PC-3 (cell line): ENCODE measurements around the gene AP3S2. TPM values are rescaled to one million over a fixed set of nuclear protein-coding genes. Genes with fewer than 3 reads are reported as not detected.

Experiments used
- ATAC-seq: fragments of 200-7000 bp; cut with Tn5 transposase; 2 replicates; pipeline ENCODE4 v1.9.1; 2020; ENCODE audit warnings: mild to moderate bottlenecking, moderate library complexity
- BruUV-seq: library from RNA; stranded (reverse); fragments of 400-500 nt; replicated peaks from 2 replicates; lab custom pipeline; 2021; lab: Mats Ljungman, UMichigan
- CTCF ChIA-PET: fragments of 300-600 bp; sonication (Branson Sonifier 250); formaldehyde crosslinking; loops from one replicate; lab custom pipeline; 2022; ENCODE audit warnings: antibody characterized with exemption; lab: Charles Lee
- POLR2A ChIA-PET: fragments of 300-600 bp; sonication (Branson Sonifier 250); formaldehyde crosslinking; loops from one replicate; lab custom pipeline; 2022; ENCODE audit warnings: antibody characterized with exemption; ENCODE audit not compliant: unreplicated experiment; lab: Charles Lee
- DNase-seq: peaks from one replicate; pipeline ENCODE4 v3.0.0-alpha.2; 2015
- H2AFZ ChIP-seq: fragments of 300-600 bp; sonication (generic); 2 replicates; pipeline ENCODE4 v1.6.0; 2016; ENCODE audit warnings: antibody characterized with exemption, low read length
- H3F3A ChIP-seq: fragments of 300-600 bp; sonication (generic); one replicate; pipeline ENCODE4 v1.6.0; 2017; ENCODE audit warnings: antibody characterized with exemption, low read length, control low read depth, mild to moderate bottlenecking; ENCODE audit not compliant: unreplicated experiment
- H3K27ac ChIP-seq: fragments of 300-600 bp; sonication (generic); 2 replicates; pipeline ENCODE4 v1.5.1; 2016; ENCODE audit warnings: mild to moderate bottlenecking, low read length
- H3K27me3 ChIP-seq: fragments of 300-600 bp; sonication (generic); 2 replicates; pipeline ENCODE4 v1.6.1; 2016; ENCODE audit warnings: low read length, mixed read lengths
- H3K36me3 ChIP-seq: fragments of 300-600 bp; sonication (generic); 2 replicates; pipeline ENCODE4 v1.6.1; 2016; ENCODE audit warnings: low read depth, mixed run types, low read length, mixed read lengths
- H3K4me1 ChIP-seq: fragments of 300-600 bp; sonication (generic); 2 replicates; pipeline ENCODE4 v1.5.1; 2016; ENCODE audit warnings: low read length; ENCODE audit not compliant: insufficient read depth
- H3K4me2 ChIP-seq: fragments of 300-600 bp; sonication (generic); 2 replicates; pipeline ENCODE4 v1.6.0; 2016; ENCODE audit warnings: low read length
- H3K4me3 ChIP-seq: fragments of 300-600 bp; sonication (generic); 2 replicates; pipeline ENCODE4 v1.5.1; 2016; ENCODE audit warnings: mild to moderate bottlenecking, low read length, mixed read lengths
- H3K79me2 ChIP-seq: fragments of 300-600 bp; sonication (generic); 2 replicates; pipeline ENCODE4 v1.6.1; 2017; ENCODE audit warnings: low read length, mixed read lengths
- H3K9ac ChIP-seq: fragments of 300-600 bp; sonication (generic); 2 replicates; pipeline ENCODE4 v1.6.0; 2016; ENCODE audit warnings: mild to moderate bottlenecking, low read length
- H3K9me2 ChIP-seq: fragments of 300-600 bp; sonication (generic); replicated peaks from 2 replicates; pipeline ENCODE4 v1.6.1; 2016; ENCODE audit warnings: mixed run types, low read length, mixed read lengths
- H3K9me3 ChIP-seq: fragments of 300-600 bp; sonication (generic); 2 replicates; pipeline ENCODE4 v1.6.1; 2016; ENCODE audit warnings: low read length, mixed read lengths
- H4K20me1 ChIP-seq: fragments of 300-600 bp; sonication (generic); 2 replicates; pipeline ENCODE4 v1.6.1; 2016; ENCODE audit warnings: low read length, mixed read lengths
- EZH2 ChIP-seq: fragments of 300-600 bp; sonication (generic); IDR thresholded peaks from one replicate; pipeline ENCODE4 v1.6.1; 2017; ENCODE audit warnings: antibody characterized with exemption, mild to moderate bottlenecking, low read length; ENCODE audit not compliant: unreplicated experiment
- EZH2phosphoT487 ChIP-seq: fragments of 300-600 bp; sonication (generic); IDR thresholded peaks from 2 replicates; pipeline ENCODE4 v1.6.1; 2018; ENCODE audit warnings: mild to moderate bottlenecking, antibody characterized with exemption, low read length, borderline replicate concordance
- intact Hi-C: fragments of 100-400 bp; cut with micrococcal nuclease; formaldehyde crosslinking; loops from 2 replicates; pipeline ENCODE4 v1.9.0; 2023
- total RNA-seq: library from RNA; depleted of rRNA; stranded (reverse); fragments of >200 nt; gene quantifications from 2 replicates; pipeline ENCODE4 v1.2.3, GENCODE V29; 2014
- TF ChIP-seq, protein P1 (sequence below): fragments of 300-600 bp; sonication (generic); conservative IDR thresholded peaks from 2 replicates; pipeline ENCODE4 v1.5.1; 2017; ENCODE audit warnings: antibody characterized with exemption, low read depth, mild to moderate bottlenecking, low read length

Gene AP3S2
- total RNA-seq, 1 experiment from 2014 or later: 18.8 TPM

GRCh38 chr15:89880727-89881126 lies 13.1 kb downstream of the AP3S2 start:
- Histone ChIP-seq H3K9ac (no peak overlapping the region), H3K9me2 (no peaks in the 10 kb centered on the region), H2AFZ (no peak overlapping the region), H3K4me1 (no peaks in the 10 kb centered on the region), H3K4me3 (no peak overlapping the region), H3K27me3 (no peaks in the 10 kb centered on the region), H3K4me2 (no peak overlapping the region), H3K9me3 (no peaks in the 10 kb centered on the region), H3F3A (no peaks in the 10 kb centered on the region), H4K20me1 (no peaks in the 10 kb centered on the region), H3K36me3 (peaks cover 27% of the 10 kb centered on the region), H3K27ac (no peak overlapping the region), H3K79me2 (no peaks in the 10 kb centered on the region)
- ChIA-PET POLR2A (no interaction called here), CTCF (no interaction called here)
- TF ChIP-seq EZH2 (no peak), EZH2phosphoT487 (no peak)
- TF ChIP-seq, protein P1, sequence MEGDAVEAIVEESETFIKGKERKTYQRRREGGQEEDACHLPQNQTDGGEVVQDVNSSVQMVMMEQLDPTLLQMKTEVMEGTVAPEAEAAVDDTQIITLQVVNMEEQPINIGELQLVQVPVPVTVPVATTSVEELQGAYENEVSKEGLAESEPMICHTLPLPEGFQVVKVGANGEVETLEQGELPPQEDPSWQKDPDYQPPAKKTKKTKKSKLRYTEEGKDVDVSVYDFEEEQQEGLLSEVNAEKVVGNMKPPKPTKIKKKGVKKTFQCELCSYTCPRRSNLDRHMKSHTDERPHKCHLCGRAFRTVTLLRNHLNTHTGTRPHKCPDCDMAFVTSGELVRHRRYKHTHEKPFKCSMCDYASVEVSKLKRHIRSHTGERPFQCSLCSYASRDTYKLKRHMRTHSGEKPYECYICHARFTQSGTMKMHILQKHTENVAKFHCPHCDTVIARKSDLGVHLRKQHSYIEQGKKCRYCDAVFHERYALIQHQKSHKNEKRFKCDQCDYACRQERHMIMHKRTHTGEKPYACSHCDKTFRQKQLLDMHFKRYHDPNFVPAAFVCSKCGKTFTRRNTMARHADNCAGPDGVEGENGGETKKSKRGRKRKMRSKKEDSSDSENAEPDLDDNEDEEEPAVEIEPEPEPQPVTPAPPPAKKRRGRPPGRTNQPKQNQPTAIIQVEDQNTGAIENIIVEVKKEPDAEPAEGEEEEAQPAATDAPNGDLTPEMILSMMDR: no peak
- intact Hi-C loops: no loop called here
- DNase-seq: no peak
- BruUV-seq: no TSS peak
- peak; percentile 20; the same call in 1 of the 2 replicates for ATAC-seq

DNA sequence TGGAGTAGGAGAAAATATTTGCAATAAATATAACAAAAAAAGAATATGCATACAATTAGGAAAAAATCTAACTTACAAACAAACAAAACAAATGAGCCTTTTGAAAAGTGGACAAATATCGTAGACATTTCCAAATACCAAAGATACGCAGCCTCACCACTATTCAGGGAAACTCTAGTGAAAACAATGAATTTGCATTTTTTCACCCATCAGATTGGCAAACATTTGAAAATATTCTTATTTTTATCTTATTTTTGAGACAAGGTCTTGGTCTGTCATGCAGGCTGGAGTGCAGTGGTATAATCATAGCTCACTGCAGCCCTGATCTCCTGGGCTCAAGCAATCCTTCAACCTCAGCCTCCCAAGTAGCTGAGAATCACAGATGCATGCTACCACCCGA lies 15.5 kb downstream of the AP3S2 start:
- H3K9me2 ChIP-seq: no peaks in the 10 kb centered on the region

GRCh38 chr15:89877083-89877425 lies 16.7 kb downstream of the AP3S2 start:
- no TSS peak for BruUV-seq
- peaks cover 4% of the 10 kb centered on the region for H3F3A ChIP-seq
- DNase-seq (no peak), ATAC-seq (no peak)
- H2AFZ ChIP-seq: no peak overlapping the region
- intact Hi-C loops: no loop called here
- H3K9ac ChIP-seq: no peak overlapping the region
- no peaks in the 10 kb centered on the region for H3K27me3 ChIP-seq
- POLR2A ChIA-PET: interaction anchor here (0.5 kb wide), 1 partner anchor 10 kb away, joined by 6 read pairs; no protein-coding TSS in a partner anchor
- H4K20me1 ChIP-seq: no peaks in the 10 kb centered on the region
- CTCF ChIA-PET: interaction anchor here (0.6 to 1.6 kb wide), 3 partner anchors 115 to 124 kb away, joined by 3 to 7 read pairs (median 4); no protein-coding TSS in a partner anchor
- H3K9me3 ChIP-seq: no peaks in the 10 kb centered on the region
- no peak overlapping the region for H3K4me2 ChIP-seq
- H3K9me2 ChIP-seq: no peaks in the 10 kb centered on the region
- no peak overlapping the region for H3K4me3 ChIP-seq
- H3K4me1 ChIP-seq: peaks cover 8% of the 10 kb centered on the region; the same call in 1 of the 2 replicates
- H3K27ac ChIP-seq: no peak overlapping the region
- TF ChIP-seq, protein P1: no peak
- TF ChIP-seq EZH2 (no peak), EZH2phosphoT487 (no peak)
- peaks cover 27% of the 10 kb centered on the region for H3K36me3 ChIP-seq
- no peaks in the 10 kb centered on the region for H3K79me2 ChIP-seq

More for the DNA sequence above, 15.5 kb downstream of the AP3S2 start:
- ATAC-seq (no peak), DNase-seq (no peak)
- intact Hi-C loops: no loop called here
- H3K79me2 ChIP-seq: no peaks in the 10 kb centered on the region
- peaks cover 26% of the 10 kb centered on the region for H3K36me3 ChIP-seq
- H3K4me1 ChIP-seq: peaks cover 8% of the 10 kb centered on the region; the same call in 1 of the 2 replicates
- no peaks in the 10 kb centered on the region for H4K20me1 ChIP-seq
- BruUV-seq: no TSS peak
- no peaks in the 10 kb centered on the region for H3K27me3 ChIP-seq
- no peak overlapping the region for H3K27ac ChIP-seq
- TF ChIP-seq EZH2phosphoT487 (no peak), EZH2 (no peak)
- TF ChIP-seq, protein P1: no peak
- ChIA-PET POLR2A (no interaction called here), CTCF (no interaction called here)
- no peaks in the 10 kb centered on the region for H3F3A ChIP-seq
- H3K9me3 ChIP-seq: no peaks in the 10 kb centered on the region
- H3K4me3 ChIP-seq: no peak overlapping the region
- no peak overlapping the region for H3K4me2 ChIP-seq
- no peak overlapping the region for H3K9ac ChIP-seq
- no peak overlapping the region for H2AFZ ChIP-seq
